ENCODE measurements around the gene GDPGP1.

GRCh38 chr15:90225504-90226234, 8.3 kb upstream of the GDPGP1 start:
- no peak for TF ChIP-seq KLF16 (IDR thresholded peaks at IDR 0.05)
- TF ChIP-seq TARDBP (IDR thresholded peaks at IDR 0.05), result no peak
- TF ChIP-seq TGIF2 (CRISPR knock-in tag; IDR thresholded peaks at IDR 0.05), result no peak
- no peak for TF ChIP-seq EZH2 (IDR thresholded peaks at IDR 0.05; ENCODE audit: borderline replicate concordance, low read depth, low read length)
- TF ChIP-seq CBX5 (IDR thresholded peaks at IDR 0.05; ENCODE audit: borderline replicate concordance, low read depth), result no peak

All from K562 (cell line).